MCF 10A (cell line): ENCODE results near the gene ZNF362. TPM values are rescaled to one million over a fixed set of nuclear protein-coding genes. Genes with fewer than 3 reads are reported as not detected.
A peak's percentile ranks its signal among the peaks of the same experiment; 100 is the strongest.

Source experiments
- BruUV-seq: library from RNA; stranded (reverse); fragments of 400-500 nt; replicated peaks from 2 replicates; lab custom pipeline; 2021; lab: Mats Ljungman, UMichigan
- CTCF ChIA-PET: fragments of 300-600 bp; sonication (Branson Sonifier 250); formaldehyde crosslinking; extraction: SDS; loops from one replicate; lab custom pipeline; 2021; ENCODE audit warnings: antibody characterized with exemption, inconsistent platforms; lab: Yijun Ruan, JAX
- POLR2A ChIA-PET: fragments of 300-600, 350-650 bp; sonication (Branson Sonifier 250); formaldehyde crosslinking; extraction: SDS; loops from one replicate; lab custom pipeline; 2020; ENCODE audit warnings: antibody characterized with exemption, inconsistent platforms; lab: Yijun Ruan, JAX
- DNase-seq: peaks from one replicate; pipeline ENCODE4 v3.0.0-alpha.2; 2018; ENCODE audit not compliant: unreplicated experiment
- H3K27ac Mint-ChIP-seq: one replicate; pipeline ENCODE4 v1.8.0; 2022; ENCODE audit warnings: mild to moderate bottlenecking, low read depth, mixed read lengths; ENCODE audit not compliant: unreplicated experiment
- H3K27me3 Mint-ChIP-seq: one replicate; pipeline ENCODE4 v1.8.0; 2022; ENCODE audit warnings: mixed read lengths; ENCODE audit not compliant: insufficient read depth, unreplicated experiment
- H3K36me3 Mint-ChIP-seq: one replicate; pipeline ENCODE4 v1.8.0; 2022; ENCODE audit warnings: mild to moderate bottlenecking, moderate library complexity, mixed read lengths; ENCODE audit not compliant: insufficient read depth, unreplicated experiment
- H3K4me1 Mint-ChIP-seq: one replicate; pipeline ENCODE4 v1.8.0; 2022; ENCODE audit warnings: mixed read lengths; ENCODE audit not compliant: insufficient read depth, unreplicated experiment
- H3K4me3 Mint-ChIP-seq: one replicate; pipeline ENCODE4 v1.8.0; 2022; ENCODE audit warnings: mild to moderate bottlenecking, moderate library complexity, mixed read lengths; ENCODE audit not compliant: unreplicated experiment
- H3K9me3 Mint-ChIP-seq: one replicate; pipeline ENCODE4 v1.8.0; 2022; ENCODE audit warnings: mixed read lengths; ENCODE audit not compliant: unreplicated experiment
- intact Hi-C: fragments of 100-400 bp; cut with micrococcal nuclease; formaldehyde crosslinking; loops from 2 replicates; pipeline ENCODE4 v1.14.1; 2022
- total RNA-seq: library from RNA; stranded (reverse); gene quantifications from 2 replicates; pipeline ENCODE4 v1.2.3, GENCODE V29; 2022
- TF ChIP-seq, protein P1 (sequence below): fragments of 200-600 bp; IDR thresholded peaks from one replicate; pipeline ENCODE4 v1.8.0; 2022; ENCODE audit warnings: antibody characterized with exemption, mild to moderate bottlenecking; ENCODE audit not compliant: unreplicated experiment

ZNF362 gene
- total RNA-seq, 1 experiment from 2014 or later, result 15.8 TPM

DNA sequence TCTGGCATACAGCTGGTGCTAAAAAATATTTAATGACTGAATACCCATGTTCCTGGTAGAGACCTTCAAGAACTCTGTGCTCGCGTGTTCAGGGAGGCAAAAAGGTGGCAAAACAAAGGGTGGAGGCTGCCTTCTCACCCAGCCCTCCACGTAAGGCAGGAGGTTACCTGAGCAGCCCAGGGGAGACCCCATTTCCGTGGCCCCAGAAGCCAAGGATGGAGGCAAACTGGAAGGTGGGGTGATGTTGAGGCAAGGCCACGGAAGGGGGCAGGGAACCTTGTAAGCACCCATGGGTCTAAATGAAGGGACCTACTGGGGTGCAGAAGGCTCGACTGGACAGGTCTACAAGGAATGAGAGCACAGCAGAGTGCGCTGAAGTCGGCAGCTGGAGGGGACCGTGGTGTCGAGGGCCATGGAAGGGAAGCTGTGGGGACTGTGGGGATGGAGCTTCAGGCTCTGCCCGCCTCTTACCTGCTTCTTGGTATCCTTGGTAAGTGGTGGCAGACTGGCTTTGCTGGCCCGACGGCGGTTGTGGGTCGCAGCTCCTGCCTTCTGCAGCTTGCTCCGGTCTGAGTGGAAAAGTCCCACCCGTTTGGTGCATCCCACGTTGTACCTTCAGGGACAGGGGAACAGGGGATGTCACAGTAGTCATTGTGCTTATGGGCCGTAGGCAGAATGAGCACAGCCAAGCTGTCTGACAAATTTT is 73.5 kb downstream of the ZNF362 start:
- TF ChIP-seq, protein P1, sequence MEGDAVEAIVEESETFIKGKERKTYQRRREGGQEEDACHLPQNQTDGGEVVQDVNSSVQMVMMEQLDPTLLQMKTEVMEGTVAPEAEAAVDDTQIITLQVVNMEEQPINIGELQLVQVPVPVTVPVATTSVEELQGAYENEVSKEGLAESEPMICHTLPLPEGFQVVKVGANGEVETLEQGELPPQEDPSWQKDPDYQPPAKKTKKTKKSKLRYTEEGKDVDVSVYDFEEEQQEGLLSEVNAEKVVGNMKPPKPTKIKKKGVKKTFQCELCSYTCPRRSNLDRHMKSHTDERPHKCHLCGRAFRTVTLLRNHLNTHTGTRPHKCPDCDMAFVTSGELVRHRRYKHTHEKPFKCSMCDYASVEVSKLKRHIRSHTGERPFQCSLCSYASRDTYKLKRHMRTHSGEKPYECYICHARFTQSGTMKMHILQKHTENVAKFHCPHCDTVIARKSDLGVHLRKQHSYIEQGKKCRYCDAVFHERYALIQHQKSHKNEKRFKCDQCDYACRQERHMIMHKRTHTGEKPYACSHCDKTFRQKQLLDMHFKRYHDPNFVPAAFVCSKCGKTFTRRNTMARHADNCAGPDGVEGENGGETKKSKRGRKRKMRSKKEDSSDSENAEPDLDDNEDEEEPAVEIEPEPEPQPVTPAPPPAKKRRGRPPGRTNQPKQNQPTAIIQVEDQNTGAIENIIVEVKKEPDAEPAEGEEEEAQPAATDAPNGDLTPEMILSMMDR, result no peak
- POLR2A ChIA-PET, result interaction anchor here (0.6 to 4.7 kb wide), 3 partner anchors 10 to 113 kb away, joined by 4 to 67 read pairs (median 57); no protein-coding TSS in a partner anchor

DNA sequence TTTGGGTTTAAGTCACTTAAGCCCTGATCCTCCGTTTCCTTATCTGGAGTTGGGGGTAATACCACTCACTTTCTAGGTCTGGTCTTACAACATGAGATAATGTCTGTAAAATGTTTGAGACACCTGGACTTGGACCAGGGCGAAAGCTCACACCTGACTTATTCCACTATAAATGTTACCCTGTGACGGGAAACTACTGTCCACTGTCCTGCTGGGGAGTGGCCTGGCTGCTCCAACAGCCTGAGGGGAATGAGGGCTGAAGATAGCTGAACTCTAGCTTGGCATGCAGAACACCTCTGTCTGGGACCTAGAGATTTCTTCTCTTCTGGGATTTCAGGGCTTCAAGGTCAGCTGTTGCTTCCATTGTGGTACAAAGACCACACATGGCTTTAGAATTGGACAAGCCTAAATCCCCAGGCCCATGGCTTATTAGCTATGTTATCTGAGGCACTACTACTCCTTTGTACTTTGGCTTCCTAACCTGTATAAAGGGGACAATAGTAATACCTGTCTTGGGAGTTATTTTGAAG is 74.1 kb downstream of the ZNF362 start:
- ChIA-PET CTCF (interaction anchor here (0.9 to 3.4 kb wide), 5 partner anchors 9 to 140 kb away, joined by 5 to 21 read pairs (median 7); no protein-coding TSS in a partner anchor), POLR2A (interaction anchor here (0.6 to 4.7 kb wide), 5 partner anchors 10 to 359 kb away, joined by 3 to 67 read pairs (median 4); no protein-coding TSS in a partner anchor)
- no peak for DNase-seq
- TF ChIP-seq, protein P1, result no peak
- H3K36me3 Mint-ChIP-seq, result peaks cover 98% of the 10 kb centered on the region
- H3K4me3 Mint-ChIP-seq, result no peak overlapping the region
- H3K9me3 Mint-ChIP-seq, result no peaks in the 10 kb centered on the region
- no TSS peak for BruUV-seq
- H3K4me1 Mint-ChIP-seq, result peaks cover 77% of the 10 kb centered on the region
- intact Hi-C loops, result no loop called here
- no peaks in the 10 kb centered on the region for H3K27me3 Mint-ChIP-seq
- no peak overlapping the region for H3K27ac Mint-ChIP-seq

More for the DNA sequence above, 73.5 kb downstream of the ZNF362 start:
- Mint-ChIP-seq H3K4me3 (no peak overlapping the region), H3K36me3 (peaks cover 100% of the 10 kb centered on the region), H3K27ac (peak overlapping the region; percentile 84), H3K27me3 (no peaks in the 10 kb centered on the region), H3K9me3 (no peaks in the 10 kb centered on the region), H3K4me1 (peaks cover 70% of the 10 kb centered on the region)
- intact Hi-C loops, result loop anchor here (2.0 kb wide), 1 partner anchor 19 kb away; no protein-coding TSS in a partner anchor
- no TSS peak for BruUV-seq
- no peak for DNase-seq
- CTCF ChIA-PET, result interaction anchor here (0.7 to 3.4 kb wide), 6 partner anchors 10 to 150 kb away, joined by 3 to 21 read pairs (median 5); no protein-coding TSS in a partner anchor

DNA sequence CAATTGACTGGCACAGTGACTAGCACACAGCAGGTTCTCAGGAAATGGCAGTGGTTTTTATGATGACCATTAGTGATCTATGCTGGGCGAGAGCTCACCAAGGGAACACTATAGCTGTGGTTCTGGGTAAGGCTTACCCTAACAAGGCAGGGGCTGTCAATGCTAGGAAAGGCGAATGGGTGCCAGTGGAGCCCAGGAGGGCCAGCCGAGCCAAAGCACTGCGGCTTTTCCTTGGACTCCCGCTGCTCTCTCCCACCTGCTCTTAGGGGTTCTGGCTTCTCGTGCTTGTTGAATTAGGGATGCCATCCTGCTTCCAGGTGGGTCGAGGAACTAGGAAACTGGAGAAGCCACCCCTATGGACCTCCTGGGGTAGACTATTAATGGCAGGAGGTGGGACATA is 74.6 kb downstream of the ZNF362 start:
- intact Hi-C loops, result no loop called here
- H3K4me3 Mint-ChIP-seq, result no peak overlapping the region
- peaks cover 95% of the 10 kb centered on the region for H3K36me3 Mint-ChIP-seq
- BruUV-seq, result no TSS peak
- no peak overlapping the region for H3K27ac Mint-ChIP-seq
- DNase-seq, result no peak
- H3K4me1 Mint-ChIP-seq, result peaks cover 72% of the 10 kb centered on the region
- H3K27me3 Mint-ChIP-seq, result no peaks in the 10 kb centered on the region
- ChIA-PET CTCF (interaction anchor here (0.6 to 3.4 kb wide), 7 partner anchors 9 to 140 kb away, joined by 3 to 21 read pairs (median 5); no protein-coding TSS in a partner anchor), POLR2A (interaction anchor here (0.5 to 4.7 kb wide), 5 partner anchors 9 to 1529 kb away, joined by 3 to 67 read pairs (median 3); partner anchors contain the start of gene SMIM12)
- no peaks in the 10 kb centered on the region for H3K9me3 Mint-ChIP-seq
- TF ChIP-seq, protein P1, result no peak
